A549 treated with AZD2906 at 1 μM for 4 hours (cell line): ENCODE data around the gene PRKRA. TPM values are rescaled to one million over a fixed set of nuclear protein-coding genes. Genes with fewer than 3 reads are reported as not detected.

Source experiments
- total RNA-seq: library from RNA; stranded (reverse); fragments of 200-300 nt; extraction: Qiagen RNA extraction; gene quantifications from 5 replicates; pipeline ENCODE4 v1.2.3, GENCODE V29; 2022

Gene PRKRA
- 27.0 to 31.4 TPM (median 27.5 TPM) in 5 replicates for total RNA-seq

DNA sequence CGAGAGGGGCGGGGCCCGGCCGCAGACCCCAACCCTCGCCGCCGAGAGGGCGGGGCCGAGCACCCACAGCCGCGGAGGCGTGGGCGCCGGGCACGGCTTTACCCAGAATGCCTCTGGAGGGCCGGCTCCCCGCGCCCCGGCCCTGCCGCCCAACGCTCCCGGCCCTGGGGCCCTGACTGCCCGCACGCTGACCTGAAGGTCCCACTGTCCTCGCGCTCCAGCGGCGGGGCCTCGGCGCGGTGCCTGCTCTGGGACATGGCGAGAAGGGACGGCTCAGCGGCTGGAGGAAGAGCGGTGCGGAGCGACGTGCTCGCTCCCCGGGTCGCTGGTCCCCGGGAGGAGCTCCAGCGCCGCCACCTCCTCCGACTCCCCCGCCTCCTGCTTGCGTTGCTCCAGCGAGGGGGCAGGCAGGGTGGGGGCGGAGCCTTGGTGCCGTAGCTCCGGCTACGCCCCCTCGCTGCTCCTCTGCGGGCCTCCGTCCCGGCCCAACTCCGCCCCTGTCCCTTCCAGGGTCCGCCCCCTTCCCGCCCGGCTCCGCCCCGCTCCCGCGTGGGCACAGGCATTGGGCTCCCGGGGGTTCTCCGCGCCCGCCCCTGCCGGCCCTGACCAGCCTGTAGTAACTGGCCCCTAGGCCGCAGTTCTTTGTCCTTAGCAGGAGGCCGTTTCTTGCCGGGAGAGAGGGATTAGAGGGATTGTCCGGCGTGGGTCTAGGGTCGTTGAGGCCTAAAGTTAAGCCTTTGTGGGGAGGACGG is at the start of gene PRKRA, which contains the start of gene PJVK:
Gene PRKRA, minus strand, starts transcription at position 402 of the 752 bp plus-strand sequence. Its CDS starts 145 bp downstream, at position 257.
Gene PJVK, plus strand, starts transcription at position 605 of the 752 bp plus-strand sequence. CDS start 2,032 bp downstream, outside the sequence.

DNA sequence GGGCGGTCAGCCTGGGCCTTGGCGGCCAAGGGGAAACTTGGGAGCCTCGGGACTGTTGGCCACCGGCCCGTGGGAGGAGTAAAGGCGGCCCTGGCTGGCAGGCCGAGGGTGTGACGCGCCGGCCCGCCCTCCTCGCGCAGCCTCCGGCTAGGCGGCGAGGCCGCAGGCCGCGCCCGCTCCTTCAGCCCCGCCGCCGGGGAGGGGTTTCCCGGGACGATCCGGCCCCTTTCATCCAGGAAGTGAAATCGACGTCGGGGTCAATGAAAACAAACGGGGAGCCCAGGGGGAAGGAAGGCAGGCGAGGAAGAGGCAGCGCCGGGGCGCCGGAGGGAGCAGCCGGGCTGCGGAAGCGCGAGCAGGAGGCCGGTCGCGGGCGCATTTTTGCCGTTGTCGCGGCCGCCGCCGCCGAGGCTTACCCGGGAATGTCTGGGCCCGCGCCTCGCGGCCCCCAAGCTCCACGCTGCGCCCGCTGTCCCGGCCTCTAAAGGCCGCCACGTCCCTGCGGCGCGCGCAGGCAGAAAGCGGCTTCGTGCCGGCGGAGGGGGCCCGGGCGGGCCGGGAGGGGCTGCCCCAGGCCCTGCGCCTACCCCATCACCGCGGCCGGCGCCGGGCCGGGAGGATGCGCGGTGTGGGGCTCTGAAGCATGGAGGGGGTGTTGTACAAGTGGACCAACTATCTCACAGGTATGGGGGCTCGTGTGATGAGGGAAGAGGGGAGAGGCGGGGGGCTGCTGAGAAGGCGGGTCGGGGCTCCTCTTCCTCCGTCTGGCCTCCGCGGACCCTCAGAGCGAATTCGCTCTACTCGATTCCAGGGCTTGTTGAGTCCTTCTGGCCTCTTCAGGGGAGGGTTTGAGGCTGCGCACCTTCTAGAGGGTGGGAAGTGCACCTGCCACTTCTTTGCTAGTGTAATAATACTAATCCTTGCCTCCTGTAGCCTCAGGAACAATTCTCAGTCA is 29.5 kb upstream of the PRKRA start, which contains the start of gene PLEKHA3:
Gene PLEKHA3, plus strand, starts transcription at position 231 of the 955 bp plus-strand sequence. Its CDS starts 413 bp downstream, at position 644.

DNA sequence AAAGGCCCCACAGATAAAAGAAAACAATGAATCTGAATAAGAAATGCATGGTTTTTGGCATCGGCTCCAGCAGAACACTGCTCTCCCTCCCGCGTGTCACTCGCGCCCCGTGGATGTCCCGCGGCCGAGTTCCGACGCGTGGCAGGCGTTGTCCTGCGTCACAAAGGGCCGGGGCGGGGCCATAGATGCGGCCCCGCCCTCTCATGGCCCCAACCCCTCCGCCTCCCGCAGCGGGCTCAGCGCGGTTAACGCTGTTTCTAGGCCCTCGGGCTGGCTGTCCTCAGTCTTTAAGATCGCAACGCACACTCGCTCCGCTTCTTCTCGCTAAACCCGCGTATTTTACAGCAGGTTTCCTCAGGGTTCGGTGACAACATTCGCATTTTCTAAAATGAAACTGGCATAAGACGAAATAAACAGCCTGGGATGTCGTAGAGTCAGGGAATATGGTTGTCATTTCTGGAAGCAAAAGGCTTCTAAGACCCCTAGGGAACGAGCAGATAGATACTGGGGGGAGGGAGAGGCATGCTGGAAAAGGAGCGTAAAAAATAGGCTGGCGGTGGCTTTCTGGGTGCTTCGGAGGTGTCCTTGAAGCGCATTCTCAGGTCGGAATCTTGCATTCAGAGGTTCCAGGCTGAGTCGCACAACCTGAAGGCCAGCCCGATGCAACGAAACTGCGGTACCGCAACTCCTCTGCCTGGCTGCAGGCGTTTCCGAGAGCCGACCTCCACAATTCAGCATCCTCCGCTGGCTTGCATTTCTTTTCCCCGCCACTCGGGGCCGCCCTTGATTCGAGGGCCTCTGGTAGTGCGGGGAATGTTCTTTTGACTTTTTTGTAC is 27.7 kb upstream of the PRKRA start, which contains the start of gene FKBP7:
Gene FKBP7, minus strand, starts transcription at position 162 of the 836 bp plus-strand sequence. Its CDS starts 101 bp downstream, at position 61.

Other genes starting within 250 kb of the PRKRA start
- gene PJVK, start 203 bp upstream of the PRKRA start, total RNA-seq, result 1.1 to 1.6 TPM (median 1.4 TPM) in 5 replicates
- 7.3 to 12.1 TPM (median 10.2 TPM) in 5 replicates for gene FKBP7, start 27.4 kb upstream of the PRKRA start, total RNA-seq
- gene PLEKHA3, start 29.3 kb upstream of the PRKRA start, total RNA-seq, result 10.1 to 17.1 TPM (median 15.1 TPM) in 5 replicates